SK-N-SH (cell line): Measurements from ENCODE around the gene GULP1. TPM values are rescaled to one million over a fixed set of nuclear protein-coding genes. Genes with fewer than 3 reads are reported as not detected.
A peak's percentile ranks its signal among the peaks of the same experiment; 100 is the strongest.

Experiments used
- CTCF ChIA-PET: fragments of 300-600, 350-600 bp; formaldehyde crosslinking; extraction: SDS; loops from one replicate; lab custom pipeline; 2021; lab: Yijun Ruan, JAX
- POLR2A ChIA-PET: fragments of 350-600 bp; sonication (Branson Sonifier 250); formaldehyde crosslinking; extraction: SDS; loops from one replicate; lab custom pipeline; 2020; ENCODE audit warnings: antibody characterized with exemption, inconsistent platforms; lab: Yijun Ruan, JAX
- DNase-seq: peaks from one replicate; pipeline ENCODE4 v3.0.0; 2012
- H2AFZ ChIP-seq: fragments of 200-600 bp; sonication (generic); 2 replicates; pipeline ENCODE4 v1.8.1; 2016; ENCODE audit warnings: antibody characterized with exemption, mild to moderate bottlenecking, low read depth
- H3F3A ChIP-seq: fragments of 200-600 bp; sonication (generic); replicated peaks from 2 replicates; pipeline ENCODE3; 2016; ENCODE audit warnings: antibody characterized with exemption, mild to moderate bottlenecking; ENCODE audit not compliant: insufficient read depth
- H3K27ac ChIP-seq, 2 experiments: fragments of 200-500 bp in 1 of 2; fragments of 200-600 bp in 1 of 2; sonication (Bioruptor generic) in 1 of 2; sonication (generic), shearing (Covaris generic) in 1 of 2; 2 replicates each; pipeline versions ENCODE4 v1.5.1 to v1.6.1; 2014 to 2016; ENCODE audit warnings: low read depth in 2 of 2, inconsistent platforms in 1 of 2, low read length in 1 of 2, mild to moderate bottlenecking in 1 of 2, mixed read lengths in 1 of 2
- H3K27me3 ChIP-seq: fragments of 200-600 bp; sonication (generic), shearing (Covaris generic); 2 replicates; pipeline ENCODE4 v1.6.1; 2016; ENCODE audit warnings: mixed run types; ENCODE audit not compliant: insufficient read depth
- H3K36me3 ChIP-seq, 2 experiments: fragments of 200-500 bp in 1 of 2; fragments of 200-600 bp in 1 of 2; sonication (Bioruptor generic) in 1 of 2; sonication (generic) in 1 of 2; replicated peaks in 1 of 2; 2 replicates each; pipeline versions ENCODE3 to v1.5.1; 2014 to 2016; ENCODE audit warnings: low read length in 1 of 2, mild to moderate bottlenecking in 1 of 2; ENCODE audit not compliant: insufficient read depth in 2 of 2, control insufficient read depth in 1 of 2
- H3K4me1 ChIP-seq, 2 experiments: fragments of 200-500 bp in 1 of 2; fragments of 200-600 bp in 1 of 2; sonication (Bioruptor generic) in 1 of 2; sonication (generic), shearing (Covaris generic) in 1 of 2; 2 replicates each; pipeline versions ENCODE4 v1.5.1 to v1.6.1; 2014 to 2016; ENCODE audit warnings: low read depth in 1 of 2, low read length in 1 of 2, mixed run types in 1 of 2; ENCODE audit not compliant: insufficient read depth in 2 of 2, control insufficient read depth in 1 of 2
- H3K4me2 ChIP-seq: fragments of 200-600 bp; sonication (generic), shearing (Covaris generic); 2 replicates; pipeline ENCODE4 v1.6.1; 2017; ENCODE audit warnings: mixed run types
- H3K4me3 ChIP-seq, 2 experiments: fragments of 200-500 bp in 1 of 2; fragments of 200-600 bp in 1 of 2; sonication (Bioruptor generic) in 1 of 2; sonication (generic), shearing (Covaris generic) in 1 of 2; 2 replicates each; pipeline versions ENCODE4 v1.5.1 to v1.8.1; 2014 to 2016; ENCODE audit warnings: low read depth in 2 of 2, inconsistent platforms in 1 of 2, low read length in 1 of 2, mild to moderate bottlenecking in 1 of 2, mixed read lengths in 1 of 2, moderate library complexity in 1 of 2
- H3K79me2 ChIP-seq: fragments of 200-600 bp; sonication (generic); 2 replicates; pipeline ENCODE4 v1.8.1; 2017; ENCODE audit warnings: mild to moderate bottlenecking; ENCODE audit not compliant: insufficient read depth
- H3K9ac ChIP-seq: fragments of 200-600 bp; sonication (generic); 2 replicates; pipeline ENCODE4 v1.6.1; 2017; ENCODE audit warnings: mixed run types
- H3K9me2 ChIP-seq: fragments of 200-600 bp; sonication (generic); 2 replicates; pipeline ENCODE4 v1.6.1; 2017; ENCODE audit warnings: mixed run types
- H3K9me3 ChIP-seq: fragments of 200-600 bp; sonication (generic); 2 replicates; pipeline ENCODE4 v1.6.1; 2017; ENCODE audit warnings: mixed run types, mild to moderate bottlenecking, moderate library complexity
- H4K20me1 ChIP-seq: fragments of 200-600 bp; sonication (generic); 2 replicates; pipeline ENCODE4 v1.6.1; 2017; ENCODE audit warnings: mild to moderate bottlenecking, mixed run types; ENCODE audit not compliant: insufficient read depth
- CHD2 ChIP-seq: fragments of 150-350 bp; IDR thresholded peaks from 2 replicates; pipeline ENCODE4 v1.6.1; 2018; ENCODE audit warnings: low read length; ENCODE audit not compliant: partially characterized antibody
- ELF1 ChIP-seq: IDR thresholded peaks from 2 replicates; pipeline ENCODE4 v1.4.0; 2012
- EP300 ChIP-seq, 2 experiments: IDR thresholded peaks; 2 replicates each; pipeline versions ENCODE4 v1.4.0 to v1.6.1; 2012; ENCODE audit warnings: borderline replicate concordance in 1 of 2, low read depth in 1 of 2, low read length in 1 of 2
- FOSL2 ChIP-seq: IDR thresholded peaks from 2 replicates; pipeline ENCODE4 v1.4.0; 2012; ENCODE audit warnings: low read depth, mild to moderate bottlenecking, moderate library complexity, borderline replicate concordance
- MEF2A ChIP-seq: IDR thresholded peaks from 2 replicates; pipeline ENCODE4 v1.4.0; 2012; ENCODE audit warnings: low read depth, borderline replicate concordance
- MXI1 ChIP-seq: IDR thresholded peaks from 2 replicates; pipeline ENCODE4 v1.6.1; 2012; ENCODE audit warnings: mild to moderate bottlenecking, low read depth, low read length, improper control_type of control experiment
- RAD21 ChIP-seq: IDR thresholded peaks from 2 replicates; pipeline ENCODE4 v1.6.1; 2012; ENCODE audit warnings: mild to moderate bottlenecking, low read length
- RCOR1 ChIP-seq: fragments of 150-350 bp; IDR thresholded peaks from 2 replicates; pipeline ENCODE4 v1.6.1; 2017; ENCODE audit warnings: antibody characterized with exemption, low read length
- SIN3A ChIP-seq: IDR thresholded peaks from 2 replicates; pipeline ENCODE4 v1.6.1; 2012; ENCODE audit warnings: low read depth, mild to moderate bottlenecking, low read length, moderate library complexity, borderline replicate concordance
- SMC3 ChIP-seq: IDR thresholded peaks from 2 replicates; pipeline ENCODE4 v1.6.1; 2012; ENCODE audit warnings: low read depth, low read length, improper control_type of control experiment
- TCF12 ChIP-seq: IDR thresholded peaks from 2 replicates; pipeline ENCODE4 v1.4.0; 2012
- YY1 ChIP-seq: IDR thresholded peaks from 2 replicates; pipeline ENCODE4 v1.4.0; 2012; ENCODE audit warnings: low read depth, mild to moderate bottlenecking
- WGBS: methylation state at CpG from one replicate; pipeline ENCODE4 v1.1.6; 2017; ENCODE audit warnings: low lambda C conversion rate; 5-methylcytosine and 5-hydroxymethylcytosine counted together
- polyA plus RNA-seq, 3 experiments: library from polyadenylated mRNA; depleted of rRNA; stranded (reverse); fragments of >200 nt; gene quantifications; 2 replicates each; pipeline ENCODE4 v1.2.3, GENCODE V29; 2012
- TF ChIP-seq, protein P1 (sequence below): IDR thresholded peaks from 2 replicates; pipeline ENCODE4 v1.6.1; 2012; ENCODE audit warnings: mild to moderate bottlenecking, low read depth, low read length, moderate library complexity
- TF ChIP-seq, protein P2 (sequence below): fragments of 200-600 bp; sonication (generic); IDR thresholded peaks from 2 replicates; pipeline ENCODE4 v1.6.1; 2017; ENCODE audit warnings: antibody characterized with exemption, mild to moderate bottlenecking, moderate library complexity
- TF ChIP-seq, protein P3 (sequence below): IDR thresholded peaks from 2 replicates; pipeline ENCODE4 v1.4.0; 2012; ENCODE audit warnings: low read depth, borderline replicate concordance
- TF ChIP-seq, protein P4 (sequence below): IDR thresholded peaks from 2 replicates; pipeline ENCODE4 v1.4.0; 2012; ENCODE audit warnings: low read depth, borderline replicate concordance

The GULP1 gene
- polyA plus RNA-seq, 1 of the 3 experiments (the other 2 are of a cell fraction) = 33.8 TPM

DNA sequence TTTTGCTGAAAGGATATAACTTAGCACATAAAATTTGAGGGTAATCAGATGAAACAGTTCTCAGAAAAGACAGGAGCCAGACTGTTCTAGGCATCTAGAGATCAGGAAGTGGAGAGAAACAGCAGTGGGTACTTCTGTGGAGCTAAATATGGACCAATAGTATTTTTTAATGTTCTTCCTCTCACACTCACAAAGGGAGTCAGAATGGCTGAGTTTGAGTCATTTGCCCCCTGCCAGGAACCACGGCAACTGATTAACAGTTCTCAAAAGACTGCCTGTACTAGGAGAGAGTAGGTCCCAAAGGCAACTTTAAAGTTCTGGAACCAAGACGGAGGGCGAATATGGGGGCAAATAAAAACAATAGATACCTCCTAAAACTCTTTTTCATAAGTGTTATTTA lies 107.5 kb downstream of the GULP1 start:
- Histone ChIP-seq H2AFZ (no peak overlapping the region), H3K9me2 (no peaks in the 10 kb centered on the region), H3K4me1 (peaks cover 8 to 21% of the 10 kb centered on the region in 2 experiments; a peak in 2 of 4 replicates), H3K79me2 (peaks cover 34% of the 10 kb centered on the region), H3F3A (peaks cover 14% of the 10 kb centered on the region), H3K27ac (peak overlapping the region; percentile 31 to 58; a peak in 2 of 4 replicates), H3K9ac (peak overlapping the region; percentile 23; the same call in 1 of the 2 replicates), H3K27me3 (no peaks in the 10 kb centered on the region), H3K9me3 (no peaks in the 10 kb centered on the region), H3K36me3 (peaks cover 8 to 12% of the 10 kb centered on the region in 2 experiments), H3K4me2 (peak overlapping the region; percentile 36; the same call in 1 of the 2 replicates), H4K20me1 (no peaks in the 10 kb centered on the region)
- no peak for DNase-seq
- ChIA-PET POLR2A (no interaction called here), CTCF (no interaction called here)
- WGBS = 83% methylated on average over 3 of the region's 3 CpGs
- no peak for TF ChIP-seq TCF12
- no peak for TF ChIP-seq MEF2A
- TF ChIP-seq, protein P1, sequence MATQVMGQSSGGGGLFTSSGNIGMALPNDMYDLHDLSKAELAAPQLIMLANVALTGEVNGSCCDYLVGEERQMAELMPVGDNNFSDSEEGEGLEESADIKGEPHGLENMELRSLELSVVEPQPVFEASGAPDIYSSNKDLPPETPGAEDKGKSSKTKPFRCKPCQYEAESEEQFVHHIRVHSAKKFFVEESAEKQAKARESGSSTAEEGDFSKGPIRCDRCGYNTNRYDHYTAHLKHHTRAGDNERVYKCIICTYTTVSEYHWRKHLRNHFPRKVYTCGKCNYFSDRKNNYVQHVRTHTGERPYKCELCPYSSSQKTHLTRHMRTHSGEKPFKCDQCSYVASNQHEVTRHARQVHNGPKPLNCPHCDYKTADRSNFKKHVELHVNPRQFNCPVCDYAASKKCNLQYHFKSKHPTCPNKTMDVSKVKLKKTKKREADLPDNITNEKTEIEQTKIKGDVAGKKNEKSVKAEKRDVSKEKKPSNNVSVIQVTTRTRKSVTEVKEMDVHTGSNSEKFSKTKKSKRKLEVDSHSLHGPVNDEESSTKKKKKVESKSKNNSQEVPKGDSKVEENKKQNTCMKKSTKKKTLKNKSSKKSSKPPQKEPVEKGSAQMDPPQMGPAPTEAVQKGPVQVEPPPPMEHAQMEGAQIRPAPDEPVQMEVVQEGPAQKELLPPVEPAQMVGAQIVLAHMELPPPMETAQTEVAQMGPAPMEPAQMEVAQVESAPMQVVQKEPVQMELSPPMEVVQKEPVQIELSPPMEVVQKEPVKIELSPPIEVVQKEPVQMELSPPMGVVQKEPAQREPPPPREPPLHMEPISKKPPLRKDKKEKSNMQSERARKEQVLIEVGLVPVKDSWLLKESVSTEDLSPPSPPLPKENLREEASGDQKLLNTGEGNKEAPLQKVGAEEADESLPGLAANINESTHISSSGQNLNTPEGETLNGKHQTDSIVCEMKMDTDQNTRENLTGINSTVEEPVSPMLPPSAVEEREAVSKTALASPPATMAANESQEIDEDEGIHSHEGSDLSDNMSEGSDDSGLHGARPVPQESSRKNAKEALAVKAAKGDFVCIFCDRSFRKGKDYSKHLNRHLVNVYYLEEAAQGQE = no peak
- TF ChIP-seq SMC3 = no peak
- TF ChIP-seq, protein P2, sequence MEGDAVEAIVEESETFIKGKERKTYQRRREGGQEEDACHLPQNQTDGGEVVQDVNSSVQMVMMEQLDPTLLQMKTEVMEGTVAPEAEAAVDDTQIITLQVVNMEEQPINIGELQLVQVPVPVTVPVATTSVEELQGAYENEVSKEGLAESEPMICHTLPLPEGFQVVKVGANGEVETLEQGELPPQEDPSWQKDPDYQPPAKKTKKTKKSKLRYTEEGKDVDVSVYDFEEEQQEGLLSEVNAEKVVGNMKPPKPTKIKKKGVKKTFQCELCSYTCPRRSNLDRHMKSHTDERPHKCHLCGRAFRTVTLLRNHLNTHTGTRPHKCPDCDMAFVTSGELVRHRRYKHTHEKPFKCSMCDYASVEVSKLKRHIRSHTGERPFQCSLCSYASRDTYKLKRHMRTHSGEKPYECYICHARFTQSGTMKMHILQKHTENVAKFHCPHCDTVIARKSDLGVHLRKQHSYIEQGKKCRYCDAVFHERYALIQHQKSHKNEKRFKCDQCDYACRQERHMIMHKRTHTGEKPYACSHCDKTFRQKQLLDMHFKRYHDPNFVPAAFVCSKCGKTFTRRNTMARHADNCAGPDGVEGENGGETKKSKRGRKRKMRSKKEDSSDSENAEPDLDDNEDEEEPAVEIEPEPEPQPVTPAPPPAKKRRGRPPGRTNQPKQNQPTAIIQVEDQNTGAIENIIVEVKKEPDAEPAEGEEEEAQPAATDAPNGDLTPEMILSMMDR = no peak
- no peak for TF ChIP-seq CHD2
- TF ChIP-seq SIN3A = no peak
- TF ChIP-seq, protein P3, sequence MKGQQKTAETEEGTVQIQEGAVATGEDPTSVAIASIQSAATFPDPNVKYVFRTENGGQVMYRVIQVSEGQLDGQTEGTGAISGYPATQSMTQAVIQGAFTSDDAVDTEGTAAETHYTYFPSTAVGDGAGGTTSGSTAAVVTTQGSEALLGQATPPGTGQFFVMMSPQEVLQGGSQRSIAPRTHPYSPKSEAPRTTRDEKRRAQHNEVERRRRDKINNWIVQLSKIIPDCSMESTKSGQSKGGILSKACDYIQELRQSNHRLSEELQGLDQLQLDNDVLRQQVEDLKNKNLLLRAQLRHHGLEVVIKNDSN = no peak
- no peak for TF ChIP-seq RAD21
- no peak for TF ChIP-seq YY1
- TF ChIP-seq ELF1 = no peak
- TF ChIP-seq, all 33 proteins: peak for 0
- no peak overlapping the region for H3K4me3 ChIP-seq

GRCh38 chr2:188403676-188404075 lies 112.0 kb downstream of the GULP1 start:
- Histone ChIP-seq H3K9me2 (no peaks in the 10 kb centered on the region), H4K20me1 (no peaks in the 10 kb centered on the region), H3K79me2 (peaks cover 14% of the 10 kb centered on the region), H3K27ac (no peak overlapping the region), H3K4me2 (no peak overlapping the region), H2AFZ (no peak overlapping the region), H3K9me3 (peaks cover 16% of the 10 kb centered on the region), H3K9ac (no peak overlapping the region), H3F3A (peaks cover 17% of the 10 kb centered on the region), H3K4me3 (no peak overlapping the region), H3K27me3 (no peaks in the 10 kb centered on the region), H3K36me3 (peaks cover 5 to 19% of the 10 kb centered on the region in 2 experiments), H3K4me1 (peaks cover 0 to 6% of the 10 kb centered on the region in 2 experiments; a peak in 2 of 4 replicates)
- CTCF ChIA-PET = no interaction called here
- no peak for DNase-seq
- POLR2A ChIA-PET = no interaction called here
- TF ChIP-seq RAD21 (no peak), EP300 (IDR thresholded peaks at IDR 0.05; ENCODE audit: borderline replicate concordance in 1 of 2, low read depth in 1 of 2, low read length in 1 of 2) (no peak), RCOR1 (no peak), TCF12 (no peak), FOSL2 (no peak), MXI1 (no peak)
- TF ChIP-seq, protein P4, sequence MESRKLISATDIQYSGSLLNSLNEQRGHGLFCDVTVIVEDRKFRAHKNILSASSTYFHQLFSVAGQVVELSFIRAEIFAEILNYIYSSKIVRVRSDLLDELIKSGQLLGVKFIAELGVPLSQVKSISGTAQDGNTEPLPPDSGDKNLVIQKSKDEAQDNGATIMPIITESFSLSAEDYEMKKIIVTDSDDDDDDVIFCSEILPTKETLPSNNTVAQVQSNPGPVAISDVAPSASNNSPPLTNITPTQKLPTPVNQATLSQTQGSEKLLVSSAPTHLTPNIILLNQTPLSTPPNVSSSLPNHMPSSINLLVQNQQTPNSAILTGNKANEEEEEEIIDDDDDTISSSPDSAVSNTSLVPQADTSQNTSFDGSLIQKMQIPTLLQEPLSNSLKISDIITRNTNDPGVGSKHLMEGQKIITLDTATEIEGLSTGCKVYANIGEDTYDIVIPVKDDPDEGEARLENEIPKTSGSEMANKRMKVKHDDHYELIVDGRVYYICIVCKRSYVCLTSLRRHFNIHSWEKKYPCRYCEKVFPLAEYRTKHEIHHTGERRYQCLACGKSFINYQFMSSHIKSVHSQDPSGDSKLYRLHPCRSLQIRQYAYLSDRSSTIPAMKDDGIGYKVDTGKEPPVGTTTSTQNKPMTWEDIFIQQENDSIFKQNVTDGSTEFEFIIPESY = no peak
